CD4-positive, CD25-positive, alpha-beta regulatory T cell (primary cell): ENCODE data around the gene KRT83. TPM values are rescaled to one million over a fixed set of nuclear protein-coding genes. Genes with fewer than 3 reads are reported as not detected.
A peak's percentile ranks its signal among the peaks of the same experiment; 100 is the strongest.
"Not testable (repeated sequence)": the region's sequence is repeated elsewhere in the genome, so short reads cannot be mapped to it uniquely, and the experiment has no call there.

Experiments used
- ATAC-seq, 2 donors: fragments of 150-1000 bp; cut with Tn5 transposase; one replicate each; pipeline ENCODE4 v1.10.0; 2021; ENCODE audit warnings: low read depth in 2 of 2, moderate number of reproducible peaks in 2 of 2, moderate library complexity in 1 of 2
- DNase-seq, 3 donors: peaks; one replicate each; pipeline versions ENCODE4 v3.0.0 to v3.0.0-alpha.2; 2012 to 2022; ENCODE audit warnings: mixed read lengths in 1 of 3
- H3K27ac ChIP-seq: one replicate; pipeline ENCODE4 v1.7.0; 2013; ENCODE audit warnings: mild to moderate bottlenecking, low read length; ENCODE audit not compliant: insufficient read depth, poor library complexity, severe bottlenecking
- H3K27me3 ChIP-seq: one replicate; pipeline ENCODE4 v1.7.0; 2013; ENCODE audit warnings: low read length; ENCODE audit not compliant: control insufficient read depth, insufficient read depth
- H3K36me3 ChIP-seq: one replicate; pipeline ENCODE4 v1.7.0; 2013; ENCODE audit warnings: mild to moderate bottlenecking, low read length, moderate library complexity; ENCODE audit not compliant: control insufficient read depth, insufficient read depth
- H3K4me1 ChIP-seq: 2 replicates; pipeline ENCODE4 v1.7.0; 2013; ENCODE audit warnings: mild to moderate bottlenecking, low read length; ENCODE audit not compliant: insufficient read depth, control insufficient read depth, poor library complexity, severe bottlenecking
- H3K4me3 ChIP-seq: one replicate; pipeline ENCODE4 v1.7.0; 2013; ENCODE audit warnings: low read depth, mild to moderate bottlenecking, low read length, moderate library complexity
- H3K9me3 ChIP-seq, 2 experiments: 1 replicate in 1 of 2; 2 replicates in 1 of 2; pipeline ENCODE4 v1.7.0; 2013; ENCODE audit warnings: low read length in 2 of 2, mild to moderate bottlenecking in 1 of 2, moderate library complexity in 1 of 2; ENCODE audit not compliant: control insufficient read depth in 2 of 2
- H3K27ac Mint-ChIP-seq, 3 donors: one replicate each; pipeline ENCODE4 v1.8.0; 2020 to 2022; ENCODE audit warnings: mild to moderate bottlenecking in 3 of 3, mixed read lengths in 3 of 3, moderate library complexity in 2 of 3
- H3K27me3 Mint-ChIP-seq: one replicate; pipeline ENCODE4 v1.8.0; 2022; ENCODE audit warnings: mild to moderate bottlenecking, mixed read lengths
- H3K36me3 Mint-ChIP-seq: one replicate; pipeline ENCODE4 v1.8.0; 2020; ENCODE audit warnings: mixed read lengths
- H3K4me1 Mint-ChIP-seq, 4 donors: one replicate each; pipeline ENCODE4 v1.8.0; 2020 to 2022; ENCODE audit warnings: mixed read lengths in 4 of 4, mild to moderate bottlenecking in 1 of 4
- H3K4me3 Mint-ChIP-seq, 4 donors: one replicate each; pipeline ENCODE4 v1.8.0; 2020 to 2022; ENCODE audit warnings: mild to moderate bottlenecking in 4 of 4, mixed read lengths in 4 of 4, moderate library complexity in 3 of 4
- H3K9me3 Mint-ChIP-seq, 7 donors: one replicate each; pipeline ENCODE4 v1.8.0; 2020 to 2022; ENCODE audit warnings: mixed read lengths in 7 of 7, mild to moderate bottlenecking in 3 of 7, moderate library complexity in 2 of 7
- polyA plus RNA-seq, 4 donors: library from polyadenylated mRNA; unstranded; fragments of 300-500 nt; fragmentation: Illumina TruSeq; gene quantifications; one replicate each; pipeline ENCODE4 v1.2.3, GENCODE V29; 2021
- total RNA-seq: library from RNA; stranded (reverse); gene quantifications from one replicate; pipeline ENCODE4 v1.2.3, GENCODE V29; 2022

KRT83 gene
- total and polyA plus RNA-seq, 5 donors from 2014 or later, result not detected

- Histone ChIP-seq H3K27ac (no peak overlapping the region), H3K9me3 (no peaks in the 10 kb centered on the region), H3K36me3 (no peaks in the 10 kb centered on the region), H3K4me1 (no peaks in the 10 kb centered on the region), H3K4me3 (no peak overlapping the region), H3K27me3 (peaks cover 14% of the 10 kb centered on the region)
- Mint-ChIP-seq H3K27me3 (peaks cover 25% of the 10 kb centered on the region), H3K4me3 (no peak overlapping the region), H3K27ac (no peak overlapping the region), H3K4me1 (no peaks in the 10 kb centered on the region), H3K9me3 (peaks cover 0 to 2% (median 0%) of the 10 kb centered on the region in 7 donors), H3K36me3 (no peaks in the 10 kb centered on the region)
- ATAC-seq (no peak), DNase-seq (no peak)
Observed at GRCh38 chr12:52295663-52296062, 25.5 kb downstream of the KRT83 start.

GRCh38 chr12:52294803-52295202, 26.4 kb downstream of the KRT83 start:
- Histone ChIP-seq H3K4me3 (no peak overlapping the region), H3K27ac (no peak overlapping the region), H3K4me1 (no peaks in the 10 kb centered on the region), H3K27me3 (peaks cover 14% of the 10 kb centered on the region), H3K36me3 (no peaks in the 10 kb centered on the region), H3K9me3 (no peaks in the 10 kb centered on the region)
- H3K9me3 Mint-ChIP-seq, result peaks cover 0 to 2% (median 0%) of the 10 kb centered on the region in 7 donors
- no peaks in the 10 kb centered on the region for H3K4me1 Mint-ChIP-seq
- no peak overlapping the region for H3K4me3 Mint-ChIP-seq
- peaks cover 25% of the 10 kb centered on the region for H3K27me3 Mint-ChIP-seq
- DNase-seq (no peak), ATAC-seq (no peak)
- no peak overlapping the region for H3K27ac Mint-ChIP-seq
- H3K36me3 Mint-ChIP-seq, result no peaks in the 10 kb centered on the region

GRCh38 chr12:52293926-52294325, 27.3 kb downstream of the KRT83 start:
- peaks cover 0 to 2% (median 0%) of the 10 kb centered on the region in 7 donors for H3K9me3 Mint-ChIP-seq
- no peaks in the 10 kb centered on the region for H3K4me1 ChIP-seq
- H3K27ac ChIP-seq, result no peak overlapping the region
- H3K27me3 Mint-ChIP-seq, result peaks cover 22% of the 10 kb centered on the region
- peaks cover 12% of the 10 kb centered on the region for H3K27me3 ChIP-seq
- no peak overlapping the region for H3K4me3 ChIP-seq
- no peaks in the 10 kb centered on the region for H3K36me3 ChIP-seq
- no peak overlapping the region for H3K4me3 Mint-ChIP-seq
- H3K27ac Mint-ChIP-seq, result no peak overlapping the region
- no peaks in the 10 kb centered on the region for H3K4me1 Mint-ChIP-seq
- DNase-seq (no peak), ATAC-seq (no peak)
- no peaks in the 10 kb centered on the region for H3K9me3 ChIP-seq
- no peaks in the 10 kb centered on the region for H3K36me3 Mint-ChIP-seq

- Histone ChIP-seq H3K4me3 (no peak within 1 kb of the TSS), H3K4me1 (no peaks in the 10 kb centered on the region), H3K27ac (no peak within 1 kb of the TSS), H3K27me3 (no peaks in the 10 kb centered on the region), H3K36me3 (no peaks in the 10 kb centered on the region), H3K9me3 (no peaks in the 10 kb centered on the region)
- Mint-ChIP-seq H3K4me1 (no peaks in the 10 kb centered on the region), H3K4me3 (no peak within 1 kb of the TSS), H3K27ac (no peak within 1 kb of the TSS), H3K9me3 (peaks cover 0 to 2% (median 0%) of the 10 kb centered on the region in 7 donors), H3K27me3 (peaks cover 12% of the 10 kb centered on the region), H3K36me3 (no peaks in the 10 kb centered on the region)
- DNase-seq, result no peak
- ATAC-seq, result no peak
Observed at GRCh38 chr12:52291267-52291935, 29.8 kb downstream of the KRT83 start, which contains the start of gene KRT81. KRT81 (minus strand) TSS chr12:52291534; CDS start chr12:52291465, 69 bp downstream.

- H3K36me3 ChIP-seq, H3K36me3 Mint-ChIP-seq, H3K27ac ChIP-seq, H3K9me3 ChIP-seq, H3K4me3 Mint-ChIP-seq, H3K27ac Mint-ChIP-seq, H3K9me3 Mint-ChIP-seq, H3K27me3 ChIP-seq, H3K4me1 Mint-ChIP-seq, DNase-seq, ATAC-seq, H3K4me3 ChIP-seq, H3K4me1 ChIP-seq: not testable (repeated sequence)
- peaks cover 12% of the 10 kb centered on the region for H3K27me3 Mint-ChIP-seq
Observed at GRCh38 chr12:52290483-52291134, 30.6 kb downstream of the KRT83 start.

GRCh38 chr12:52287816-52288805, 33.1 kb downstream of the KRT83 start:
- peak in 1 of 2 donors; percentile 50 for ATAC-seq
- H3K36me3 Mint-ChIP-seq, H3K9me3 ChIP-seq, H3K27ac ChIP-seq, H3K9me3 Mint-ChIP-seq, H3K36me3 ChIP-seq, H3K27me3 Mint-ChIP-seq, H3K4me1 Mint-ChIP-seq, H3K27me3 ChIP-seq, H3K4me3 Mint-ChIP-seq, H3K4me1 ChIP-seq, H3K27ac Mint-ChIP-seq, H3K4me3 ChIP-seq, DNase-seq: not testable (repeated sequence)

- not testable (repeated sequence) for H3K9me3 Mint-ChIP-seq, DNase-seq, H3K9me3 ChIP-seq, H3K27ac Mint-ChIP-seq, H3K36me3 Mint-ChIP-seq, H3K4me3 Mint-ChIP-seq, H3K36me3 ChIP-seq, H3K27ac ChIP-seq, ATAC-seq, H3K27me3 Mint-ChIP-seq, H3K4me3 ChIP-seq, H3K4me1 Mint-ChIP-seq, H3K27me3 ChIP-seq, H3K4me1 ChIP-seq
Observed at GRCh38 chr12:52286857-52287785, 34.1 kb downstream of the KRT83 start.
